HCT116 (cell line): ENCODE measurements around the gene TMEM45B. TPM values are rescaled to one million over a fixed set of nuclear protein-coding genes. Genes with fewer than 3 reads are reported as not detected.
A peak's percentile ranks its signal among the peaks of the same experiment; 100 is the strongest.

Source experiments
- ATAC-seq: fragments of 200-7000 bp; cut with Tn5 transposase; 2 replicates; pipeline ENCODE4 v1.9.1; 2020; ENCODE audit warnings: mild to moderate bottlenecking, moderate library complexity
- BruUV-seq: library from RNA; stranded (reverse); fragments of 400-500 nt; replicated peaks from 2 replicates; lab custom pipeline; 2021; lab: Mats Ljungman, UMichigan
- CTCF ChIA-PET: fragments of 300-600 bp; sonication (Branson Sonifier 250); formaldehyde crosslinking; loops from one replicate; lab custom pipeline; 2021; ENCODE audit warnings: antibody characterized with exemption; lab: Charles Lee
- POLR2A ChIA-PET: fragments of 300-600, 350-600 bp; sonication (Branson Sonifier 250); formaldehyde crosslinking; loops from one replicate; lab custom pipeline; 2021; ENCODE audit warnings: antibody characterized with exemption; lab: Charles Lee
- RAD21 ChIA-PET, 2 experiments: fragments of 300-600 bp; sonication (Branson Sonifier 250); formaldehyde crosslinking; loops; one replicate each; lab custom pipeline; 2023; ENCODE audit warnings: low total read pairs in 2 of 2; ENCODE audit not compliant: uncharacterized antibody in 2 of 2, unreplicated experiment in 2 of 2, low non-redundant PET in 1 of 2; lab: Charles Lee
- DNase-seq: peaks from one replicate; pipeline ENCODE4 v3.0.0-alpha.2; 2010; ENCODE audit warnings: low read depth, low spot score
- H2AFZ ChIP-seq: fragments of 200-600 bp; shearing (Covaris generic), sonication (generic); 2 replicates; pipeline ENCODE4 v1.6.1; 2017; ENCODE audit warnings: low read depth, mixed run types, mixed read lengths, antibody characterized with exemption, low read length; ENCODE audit not compliant: poor library complexity, severe bottlenecking
- H3K27ac ChIP-seq: 2 replicates; pipeline ENCODE4 v1.5.1; 2012; ENCODE audit warnings: low read depth, low read length
- H3K27me3 ChIP-seq: fragments of 200-600 bp; sonication (generic); 2 replicates; pipeline ENCODE4 v1.6.1; 2016; ENCODE audit warnings: mixed run types, low read length, mixed read lengths; ENCODE audit not compliant: insufficient read depth
- H3K36me3 ChIP-seq, 2 experiments: fragments of 200-500 bp in 1 of 2; fragments of 200-600 bp in 1 of 2; sonication (Bioruptor generic) in 1 of 2; sonication (generic) in 1 of 2; 2 replicates each; pipeline versions ENCODE4 v1.5.1 to v1.6.1; 2014 to 2016; ENCODE audit warnings: low read length in 2 of 2, inconsistent platforms in 1 of 2, mixed read lengths in 1 of 2, mixed run types in 1 of 2; ENCODE audit not compliant: insufficient read depth in 2 of 2, control insufficient read depth in 1 of 2
- H3K4me1 ChIP-seq, 2 experiments: fragments of 200-600 bp in 1 of 2; sonication (generic) in 1 of 2; 2 replicates each; pipeline versions ENCODE4 v1.5.1 to v1.6.1; 2012 to 2017; ENCODE audit warnings: low read length in 2 of 2, inconsistent platforms in 1 of 2, mild to moderate bottlenecking in 1 of 2, mixed read lengths in 1 of 2, mixed run types in 1 of 2, moderate library complexity in 1 of 2; ENCODE audit not compliant: insufficient read depth in 2 of 2, control insufficient read depth in 1 of 2
- H3K4me2 ChIP-seq: fragments of 200-600 bp; sonication (generic); 2 replicates; pipeline ENCODE4 v1.6.1; 2017; ENCODE audit warnings: mixed run types, low read length, mixed read lengths
- H3K4me3 ChIP-seq, 2 experiments: fragments of 200-600 bp in 1 of 2; sonication (generic) in 1 of 2; replicated peaks in 1 of 2; 2 replicates each; pipeline ENCODE4 v1.5.1; 2011 to 2016; ENCODE audit warnings: low read length in 2 of 2, control low read depth in 1 of 2, low read depth in 1 of 2, mild to moderate bottlenecking in 1 of 2, mixed read lengths in 1 of 2, mixed run types in 1 of 2
- H3K79me2 ChIP-seq: fragments of 200-600 bp; sonication (generic); 2 replicates; pipeline ENCODE4 v1.6.1; 2017; ENCODE audit warnings: mild to moderate bottlenecking, mixed run types, low read length, moderate library complexity, mixed read lengths; ENCODE audit not compliant: insufficient read depth
- H3K9ac ChIP-seq: fragments of 200-600 bp; sonication (generic); 2 replicates; pipeline ENCODE4 v1.6.1; 2016; ENCODE audit warnings: low read length, mixed read lengths
- H3K9me2 ChIP-seq: fragments of 200-600 bp; sonication (generic), shearing (Covaris generic); 2 replicates; pipeline ENCODE4 v1.6.1; 2017; ENCODE audit warnings: mixed run types, mild to moderate bottlenecking, moderate library complexity; ENCODE audit not compliant: insufficient read depth
- H3K9me3 ChIP-seq, 2 experiments: fragments of 200-500 bp in 1 of 2; fragments of 200-600 bp in 1 of 2; sonication (Bioruptor generic) in 1 of 2; sonication (generic) in 1 of 2; 2 replicates each; pipeline ENCODE4 v1.6.1; 2014 to 2017; ENCODE audit warnings: low read length in 2 of 2, mixed read lengths in 2 of 2, inconsistent platforms in 1 of 2, low read depth in 1 of 2, mild to moderate bottlenecking in 1 of 2, mixed run types in 1 of 2, moderate library complexity in 1 of 2; ENCODE audit not compliant: control insufficient read depth in 1 of 2, insufficient read depth in 1 of 2
- H4K20me1 ChIP-seq: fragments of 200-600 bp; sonication (generic), shearing (Covaris generic); 2 replicates; pipeline ENCODE4 v1.6.1; 2017; ENCODE audit warnings: mixed run types, mild to moderate bottlenecking, moderate library complexity; ENCODE audit not compliant: insufficient read depth
- CBX3 ChIP-seq: IDR thresholded peaks from 2 replicates; pipeline ENCODE4 v1.6.1; 2012; ENCODE audit warnings: low read depth
- FOSL1 ChIP-seq: IDR thresholded peaks from 2 replicates; pipeline ENCODE4 v1.6.1; 2012; ENCODE audit warnings: low read depth
- JUND ChIP-seq: IDR thresholded peaks from 2 replicates; pipeline ENCODE4 v1.6.1; 2012
- RAD21 ChIP-seq: IDR thresholded peaks from 2 replicates; pipeline ENCODE4 v1.6.1; 2012; ENCODE audit warnings: low read depth, mild to moderate bottlenecking
- SIN3A ChIP-seq: IDR thresholded peaks from 2 replicates; pipeline ENCODE4 v1.6.1; 2012; ENCODE audit warnings: low read depth
- SRF ChIP-seq: IDR thresholded peaks from 2 replicates; pipeline ENCODE4 v1.6.1; 2012; ENCODE audit warnings: low read depth
- YY1 ChIP-seq: IDR thresholded peaks from 2 replicates; pipeline ENCODE4 v1.6.1; 2011; ENCODE audit warnings: low read length, low read depth, moderate library complexity, mild to moderate bottlenecking; ENCODE audit not compliant: insufficient replicate concordance; ENCODE audit errors: extremely low read depth
- ZFX ChIP-seq: fragments of 450-650 bp; IDR thresholded peaks from 2 replicates; pipeline ENCODE4 v1.6.1; 2017
- intact Hi-C: fragments of 100-400 bp; cut with micrococcal nuclease; formaldehyde crosslinking; loops from 2 replicates; pipeline ENCODE4 v1.10.0; 2022
- total RNA-seq: library from RNA; stranded (reverse); gene quantifications from one replicate; pipeline ENCODE4 v1.2.1, GENCODE V29; 2021; ENCODE audit not compliant: unreplicated experiment
- TF ChIP-seq, protein P1 (sequence below): IDR thresholded peaks from 2 replicates; pipeline ENCODE4 v1.6.1; 2012; ENCODE audit warnings: low read depth
- TF ChIP-seq, protein P2 (sequence below), 3 experiments: fragments of 200-600 bp in 1 of 3; sonication (generic) in 1 of 3; IDR thresholded peaks in 2 of 3; conservative IDR thresholded peaks in 1 of 3; 2 replicates each; pipeline ENCODE4 v1.5.1; 2012 to 2017; ENCODE audit warnings: low read depth in 2 of 3, low read length in 2 of 3, antibody characterized with exemption in 1 of 3, borderline replicate concordance in 1 of 3, control low read depth in 1 of 3, mild to moderate bottlenecking in 1 of 3, mixed read lengths in 1 of 3, mixed run types in 1 of 3, moderate library complexity in 1 of 3; ENCODE audit not compliant: insufficient read depth in 1 of 3
- TF ChIP-seq, protein P3 (sequence below): IDR thresholded peaks from 2 replicates; pipeline ENCODE4 v1.6.1; 2012

Gene TMEM45B
- total RNA-seq, 1 experiment from 2014 or later, result not detected

DNA sequence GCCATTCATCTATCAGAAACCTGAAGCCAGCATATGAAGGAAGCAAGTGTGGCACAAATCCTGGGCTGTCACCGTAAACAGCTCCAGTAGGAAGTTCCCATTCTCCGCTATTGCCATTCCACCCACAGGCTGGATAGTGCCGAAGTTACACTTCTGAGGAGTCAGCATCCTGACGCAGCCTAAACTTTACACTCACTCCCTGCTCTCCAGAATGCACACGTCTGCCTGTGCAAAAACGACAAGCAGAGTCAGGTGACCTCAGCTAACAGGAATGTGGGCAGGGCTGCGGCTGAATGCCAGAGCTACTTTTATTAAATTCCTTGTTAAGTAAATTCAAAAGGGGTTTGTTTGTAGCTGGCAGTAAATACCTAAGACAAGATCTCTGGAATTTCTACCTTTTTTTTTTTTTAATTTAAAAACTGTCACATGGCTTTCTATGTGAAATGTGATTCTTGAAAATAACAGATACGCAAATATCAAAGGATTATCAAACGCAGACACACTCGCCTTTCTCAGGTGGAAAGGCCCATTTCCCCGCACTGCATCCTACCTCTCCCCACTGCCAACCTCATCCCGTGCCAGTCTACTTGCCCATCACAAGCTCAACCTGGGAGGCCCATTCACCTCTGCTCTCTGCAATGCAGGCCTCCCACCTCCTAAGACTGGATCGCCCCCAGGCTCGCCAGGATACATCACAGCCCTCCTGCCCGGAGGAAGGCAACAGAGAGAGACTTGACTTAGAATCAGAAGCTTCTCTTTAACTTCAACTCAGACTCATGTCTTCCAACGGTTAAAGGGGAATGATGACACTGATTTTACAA is 46.3 kb downstream of the TMEM45B start:
- H3K27me3 ChIP-seq, result no peaks in the 10 kb centered on the region
- POLR2A ChIA-PET, result no interaction called here
- H3K9me2 ChIP-seq, result no peaks in the 10 kb centered on the region
- peak overlapping the region in 1 of 2 experiments; percentile 18; a peak in 1 of 4 replicates for H3K4me3 ChIP-seq
- RAD21 ChIA-PET, result no interaction called here
- CTCF ChIA-PET, result no interaction called here
- no peaks in the 10 kb centered on the region for H4K20me1 ChIP-seq
- H3K79me2 ChIP-seq, result no peaks in the 10 kb centered on the region
- peak; percentile 94 for ATAC-seq
- peak; percentile 37; the same call in 1 of the 2 replicates for TF ChIP-seq FOSL1
- TF ChIP-seq ZFX, result no peak
- TF ChIP-seq JUND, result peak; percentile 49; the same call in 1 of the 2 replicates
- peak overlapping the region; percentile 73 for H3K27ac ChIP-seq
- H3K9me3 ChIP-seq, result no peaks in the 10 kb centered on the region
- intact Hi-C loops, result no loop called here
- H3K4me1 ChIP-seq, result peaks cover 15 to 16% of the 10 kb centered on the region in 2 experiments
- peaks cover 16 to 26% of the 10 kb centered on the region in 2 experiments for H3K36me3 ChIP-seq
- no peak overlapping the region for H2AFZ ChIP-seq
- H3K9ac ChIP-seq, result peak overlapping the region; percentile 30
- BruUV-seq, result TSS peak; percentile 33
- DNase-seq, result peak; percentile 61
- H3K4me2 ChIP-seq, result peak overlapping the region; percentile 71

DNA sequence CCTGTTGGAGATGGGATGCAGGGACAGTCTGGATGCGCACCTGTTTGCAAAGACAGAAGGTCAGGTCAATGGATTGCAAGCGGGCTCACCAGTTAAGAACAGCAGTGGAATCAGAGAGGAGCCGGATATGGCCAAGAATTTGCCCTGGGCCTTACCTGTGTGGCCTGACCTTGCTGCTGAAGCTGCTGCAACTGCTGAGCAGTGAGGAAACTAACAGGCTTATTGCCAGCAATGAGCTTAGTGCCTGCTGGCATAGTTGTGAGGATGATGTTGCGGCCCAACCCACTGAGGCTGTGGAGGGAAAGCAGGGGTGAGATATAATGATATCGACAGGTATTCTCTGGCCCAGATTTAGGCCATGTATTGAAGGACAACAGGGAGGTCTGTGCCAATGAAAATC is 49.2 kb downstream of the TMEM45B start:
- CTCF ChIA-PET, result no interaction called here
- Histone ChIP-seq H3K4me1 (peaks cover 15 to 16% of the 10 kb centered on the region in 2 experiments), H3K27me3 (no peaks in the 10 kb centered on the region), H3K4me3 (no peak overlapping the region), H3K27ac (no peak overlapping the region), H3K79me2 (no peaks in the 10 kb centered on the region), H3K9me2 (no peaks in the 10 kb centered on the region), H3K9ac (no peak overlapping the region), H4K20me1 (no peaks in the 10 kb centered on the region), H3K9me3 (no peaks in the 10 kb centered on the region), H3K36me3 (peaks cover 29 to 34% of the 10 kb centered on the region in 2 experiments), H2AFZ (no peak overlapping the region), H3K4me2 (no peak overlapping the region)
- ATAC-seq (no peak), DNase-seq (no peak)
- POLR2A ChIA-PET, result no interaction called here
- RAD21 ChIA-PET, result no interaction called here
- TF ChIP-seq, protein P1, sequence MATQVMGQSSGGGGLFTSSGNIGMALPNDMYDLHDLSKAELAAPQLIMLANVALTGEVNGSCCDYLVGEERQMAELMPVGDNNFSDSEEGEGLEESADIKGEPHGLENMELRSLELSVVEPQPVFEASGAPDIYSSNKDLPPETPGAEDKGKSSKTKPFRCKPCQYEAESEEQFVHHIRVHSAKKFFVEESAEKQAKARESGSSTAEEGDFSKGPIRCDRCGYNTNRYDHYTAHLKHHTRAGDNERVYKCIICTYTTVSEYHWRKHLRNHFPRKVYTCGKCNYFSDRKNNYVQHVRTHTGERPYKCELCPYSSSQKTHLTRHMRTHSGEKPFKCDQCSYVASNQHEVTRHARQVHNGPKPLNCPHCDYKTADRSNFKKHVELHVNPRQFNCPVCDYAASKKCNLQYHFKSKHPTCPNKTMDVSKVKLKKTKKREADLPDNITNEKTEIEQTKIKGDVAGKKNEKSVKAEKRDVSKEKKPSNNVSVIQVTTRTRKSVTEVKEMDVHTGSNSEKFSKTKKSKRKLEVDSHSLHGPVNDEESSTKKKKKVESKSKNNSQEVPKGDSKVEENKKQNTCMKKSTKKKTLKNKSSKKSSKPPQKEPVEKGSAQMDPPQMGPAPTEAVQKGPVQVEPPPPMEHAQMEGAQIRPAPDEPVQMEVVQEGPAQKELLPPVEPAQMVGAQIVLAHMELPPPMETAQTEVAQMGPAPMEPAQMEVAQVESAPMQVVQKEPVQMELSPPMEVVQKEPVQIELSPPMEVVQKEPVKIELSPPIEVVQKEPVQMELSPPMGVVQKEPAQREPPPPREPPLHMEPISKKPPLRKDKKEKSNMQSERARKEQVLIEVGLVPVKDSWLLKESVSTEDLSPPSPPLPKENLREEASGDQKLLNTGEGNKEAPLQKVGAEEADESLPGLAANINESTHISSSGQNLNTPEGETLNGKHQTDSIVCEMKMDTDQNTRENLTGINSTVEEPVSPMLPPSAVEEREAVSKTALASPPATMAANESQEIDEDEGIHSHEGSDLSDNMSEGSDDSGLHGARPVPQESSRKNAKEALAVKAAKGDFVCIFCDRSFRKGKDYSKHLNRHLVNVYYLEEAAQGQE, result no peak
- TF ChIP-seq SIN3A, result no peak
- TF ChIP-seq, protein P2, sequence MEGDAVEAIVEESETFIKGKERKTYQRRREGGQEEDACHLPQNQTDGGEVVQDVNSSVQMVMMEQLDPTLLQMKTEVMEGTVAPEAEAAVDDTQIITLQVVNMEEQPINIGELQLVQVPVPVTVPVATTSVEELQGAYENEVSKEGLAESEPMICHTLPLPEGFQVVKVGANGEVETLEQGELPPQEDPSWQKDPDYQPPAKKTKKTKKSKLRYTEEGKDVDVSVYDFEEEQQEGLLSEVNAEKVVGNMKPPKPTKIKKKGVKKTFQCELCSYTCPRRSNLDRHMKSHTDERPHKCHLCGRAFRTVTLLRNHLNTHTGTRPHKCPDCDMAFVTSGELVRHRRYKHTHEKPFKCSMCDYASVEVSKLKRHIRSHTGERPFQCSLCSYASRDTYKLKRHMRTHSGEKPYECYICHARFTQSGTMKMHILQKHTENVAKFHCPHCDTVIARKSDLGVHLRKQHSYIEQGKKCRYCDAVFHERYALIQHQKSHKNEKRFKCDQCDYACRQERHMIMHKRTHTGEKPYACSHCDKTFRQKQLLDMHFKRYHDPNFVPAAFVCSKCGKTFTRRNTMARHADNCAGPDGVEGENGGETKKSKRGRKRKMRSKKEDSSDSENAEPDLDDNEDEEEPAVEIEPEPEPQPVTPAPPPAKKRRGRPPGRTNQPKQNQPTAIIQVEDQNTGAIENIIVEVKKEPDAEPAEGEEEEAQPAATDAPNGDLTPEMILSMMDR (IDR thresholded peaks at IDR 0.05 in 2 of 3, conservative IDR thresholded peaks at IDR 0.05 in 1 of 3; ENCODE audit: borderline replicate concordance in 1 of 3, insufficient read depth in 1 of 3, low read depth in 2 of 3, low read length in 2 of 3), result no peak
- no peak for TF ChIP-seq CBX3
- TF ChIP-seq ZFX, result no peak
- no peak for TF ChIP-seq RAD21
- no peak for TF ChIP-seq SRF
- no peak for TF ChIP-seq JUND
- TF ChIP-seq YY1, result no peak
- TF ChIP-seq, protein P3, sequence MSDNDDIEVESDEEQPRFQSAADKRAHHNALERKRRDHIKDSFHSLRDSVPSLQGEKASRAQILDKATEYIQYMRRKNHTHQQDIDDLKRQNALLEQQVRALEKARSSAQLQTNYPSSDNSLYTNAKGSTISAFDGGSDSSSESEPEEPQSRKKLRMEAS, result no peak
- no TSS peak for BruUV-seq
- intact Hi-C loops, result no loop called here
